H1 (cell line): ENCODE results near the gene TLE2. TPM values are rescaled to one million over a fixed set of nuclear protein-coding genes. Genes with fewer than 3 reads are reported as not detected.

Experiments used
- CTCF ChIA-PET: fragments of 300-600 bp; sonication (Branson Sonifier 250); formaldehyde crosslinking; loops from one replicate; lab custom pipeline; 2021; ENCODE audit not compliant: partially characterized antibody; lab: Charles Lee
- POLR2A ChIA-PET: fragments of 300-600 bp; sonication (Branson Sonifier 250); formaldehyde crosslinking; loops from one replicate; lab custom pipeline; 2021; ENCODE audit warnings: inconsistent platforms; ENCODE audit not compliant: partially characterized antibody; lab: Charles Lee
- DNase-seq, 2 experiments: peaks; one replicate each; pipeline versions ENCODE4 v3.0.0 to v3.0.0-alpha.2; 2010 to 2022; ENCODE audit warnings: low spot score in 2 of 2, low read depth in 1 of 2, mixed read lengths in 1 of 2
- FAIRE-seq: peaks from 2 replicates; lab custom pipeline; 2011; peaks lifted over from hg19 to GRCh38; lab: Jason Lieb, UNC
- H2AFZ ChIP-seq: 2 replicates; pipeline ENCODE4 v1.8.1; 2012; ENCODE audit warnings: low read length, inconsistent platforms
- H2AK5ac ChIP-seq: 2 replicates; pipeline ENCODE4 v1.6.1; 2013; ENCODE audit warnings: low read depth, low read length
- H2BK120ac ChIP-seq: replicated peaks from 2 replicates; pipeline ENCODE3; 2013; ENCODE audit warnings: low read depth, low read length, inconsistent platforms
- H2BK12ac ChIP-seq: 2 replicates; pipeline ENCODE4 v1.6.1; 2013; ENCODE audit warnings: low read depth, low read length
- H2BK15ac ChIP-seq: 2 replicates; pipeline ENCODE4 v1.6.1; 2013; ENCODE audit warnings: low read length
- H2BK20ac ChIP-seq: 2 replicates; pipeline ENCODE4 v1.6.1; 2013; ENCODE audit warnings: low read length
- H2BK5ac ChIP-seq: 2 replicates; pipeline ENCODE4 v1.6.1; 2013; ENCODE audit warnings: low read depth, low read length
- H3K14ac ChIP-seq: 2 replicates; pipeline ENCODE4 v1.6.1; 2013; ENCODE audit warnings: inconsistent platforms; ENCODE audit not compliant: insufficient read length
- H3K18ac ChIP-seq: 2 replicates; pipeline ENCODE4 v1.6.1; 2013; ENCODE audit warnings: low read length; ENCODE audit errors: extremely low read depth
- H3K23ac ChIP-seq: 2 replicates; pipeline ENCODE4 v1.6.1; 2013; ENCODE audit warnings: inconsistent platforms; ENCODE audit not compliant: insufficient read length
- H3K23me2 ChIP-seq: 2 replicates; pipeline ENCODE4 v1.6.1; 2013; ENCODE audit warnings: low read depth, low read length
- H3K27ac ChIP-seq: 2 replicates; pipeline ENCODE4 v1.6.1; 2011; ENCODE audit warnings: low read depth, low read length, inconsistent platforms
- H3K27me3 ChIP-seq, 4 experiments: replicated peaks in 1 of 4; 1 replicate in 1 of 4; 2 replicates in 3 of 4; pipeline versions ENCODE4 v1.6.1 to v1.8.1; 2011 to 2013; ENCODE audit warnings: low read length in 3 of 4, mild to moderate bottlenecking in 3 of 4, inconsistent platforms in 2 of 4, mixed read lengths in 2 of 4, moderate library complexity in 1 of 4; ENCODE audit not compliant: control insufficient read depth in 3 of 4, insufficient read depth in 3 of 4; ENCODE audit errors: extremely low read depth in 1 of 4
- H3K36me3 ChIP-seq, 4 experiments: 2 replicates each; pipeline versions ENCODE4 v1.6.1 to v1.8.1; 2011 to 2013; ENCODE audit warnings: mild to moderate bottlenecking in 4 of 4, low read length in 3 of 4, moderate library complexity in 2 of 4, control low read depth in 1 of 4, inconsistent platforms in 1 of 4; ENCODE audit not compliant: insufficient read depth in 4 of 4, control insufficient read depth in 2 of 4
- H3K4ac ChIP-seq: replicated peaks from 2 replicates; pipeline ENCODE3; 2013; ENCODE audit warnings: low read length, low read depth, mixed read lengths, inconsistent platforms; ENCODE audit not compliant: insufficient read length
- H3K4me1 ChIP-seq, 4 experiments: replicated peaks in 1 of 4; 1 replicate in 1 of 4; 2 replicates in 3 of 4; pipeline versions ENCODE4 v1.6.1 to v1.8.1; 2011 to 2013; ENCODE audit warnings: low read length in 3 of 4, inconsistent platforms in 2 of 4, mixed read lengths in 1 of 4; ENCODE audit not compliant: insufficient read depth in 4 of 4, control insufficient read depth in 3 of 4
- H3K4me2 ChIP-seq, 2 experiments: 2 replicates each; pipeline versions ENCODE4 v1.6.1 to v1.8.1; 2011 to 2013; ENCODE audit warnings: low read depth in 2 of 2, low read length in 2 of 2, control low read depth in 1 of 2, inconsistent platforms in 1 of 2, mild to moderate bottlenecking in 1 of 2; ENCODE audit not compliant: insufficient read depth in 1 of 2
- H3K4me3 ChIP-seq, 4 experiments: fragments of 200-600, 300-600 bp in 1 of 4; sonication (generic), shearing (Covaris generic), sonication (Bioruptor Twin) in 1 of 4; 2 replicates each; pipeline versions ENCODE4 v1.5.1 to v1.8.1; 2011 to 2016; ENCODE audit warnings: low read length in 4 of 4, low read depth in 3 of 4, control low read depth in 2 of 4, inconsistent platforms in 2 of 4, mild to moderate bottlenecking in 2 of 4, mixed read lengths in 1 of 4, moderate library complexity in 1 of 4; ENCODE audit not compliant: insufficient read depth in 2 of 4; ENCODE audit errors: extremely low read depth in 1 of 4
- H3K56ac ChIP-seq: replicated peaks from 2 replicates; pipeline ENCODE3; 2013; ENCODE audit warnings: low read depth, mild to moderate bottlenecking, mixed read lengths, low read length, inconsistent platforms; ENCODE audit not compliant: insufficient read length
- H3K79me1 ChIP-seq: 2 replicates; pipeline ENCODE4 v1.6.1; 2013; ENCODE audit warnings: low read depth, low read length, control low read depth
- H3K79me2 ChIP-seq, 2 experiments: 2 replicates each; pipeline versions ENCODE4 v1.6.1 to v1.8.1; 2012 to 2013; ENCODE audit warnings: low read length in 2 of 2, mild to moderate bottlenecking in 2 of 2, inconsistent platforms in 1 of 2; ENCODE audit not compliant: insufficient read depth in 2 of 2, control insufficient read depth in 1 of 2
- H3K9ac ChIP-seq, 4 experiments: replicated peaks in 1 of 4; 1 replicate in 1 of 4; 2 replicates in 3 of 4; pipeline versions ENCODE4 v1.6.1 to v1.8.1; 2011 to 2013; ENCODE audit warnings: low read depth in 3 of 4, low read length in 3 of 4, control low read depth in 2 of 4, mild to moderate bottlenecking in 2 of 4, moderate library complexity in 2 of 4, inconsistent platforms in 1 of 4; ENCODE audit errors: extremely low read depth in 1 of 4
- H3K9me3 ChIP-seq, 2 experiments: 2 replicates each; pipeline versions ENCODE4 v1.6.1 to v1.8.1; 2012 to 2013; ENCODE audit warnings: mild to moderate bottlenecking in 2 of 2, moderate library complexity in 2 of 2, control low read depth in 1 of 2, inconsistent platforms in 1 of 2, low read depth in 1 of 2, low read length in 1 of 2, mixed read lengths in 1 of 2; ENCODE audit not compliant: insufficient read depth in 2 of 2
- H4K20me1 ChIP-seq, 2 experiments: replicated peaks in 1 of 2; 2 replicates each; pipeline versions ENCODE3 to v1.8.1; 2011 to 2013; ENCODE audit warnings: inconsistent platforms in 2 of 2, low read length in 2 of 2, mild to moderate bottlenecking in 1 of 2; ENCODE audit not compliant: insufficient read depth in 2 of 2, control insufficient read depth in 1 of 2
- H4K5ac ChIP-seq: 2 replicates; pipeline ENCODE4 v1.6.1; 2013; ENCODE audit warnings: low read length, low read depth, mixed read lengths, inconsistent platforms; ENCODE audit not compliant: insufficient read length
- H4K8ac ChIP-seq: 2 replicates; pipeline ENCODE4 v1.8.0; 2013; ENCODE audit warnings: mild to moderate bottlenecking, moderate library complexity, low read length, inconsistent platforms; ENCODE audit not compliant: insufficient read depth; ENCODE audit errors: extremely low read depth
- H4K91ac ChIP-seq: replicated peaks from 2 replicates; pipeline ENCODE3; 2013; ENCODE audit warnings: low read length, mixed read lengths, inconsistent platforms; ENCODE audit not compliant: insufficient read length
- BACH1 ChIP-seq: IDR thresholded peaks from 2 replicates; pipeline ENCODE4 v1.6.1; 2012; ENCODE audit warnings: low read length, improper control_type of control experiment
- BCL11A ChIP-seq, 2 experiments: IDR thresholded peaks; one replicate each; pipeline ENCODE4 v1.6.1; 2011; ENCODE audit warnings: low read depth in 2 of 2, low read length in 2 of 2, mild to moderate bottlenecking in 2 of 2
- CHD2 ChIP-seq: IDR thresholded peaks from 2 replicates; pipeline ENCODE4 v1.6.1; 2012; ENCODE audit warnings: low read length, improper control_type of control experiment
- CREB1 ChIP-seq: IDR thresholded peaks from 2 replicates; pipeline ENCODE4 v1.6.1; 2012; ENCODE audit warnings: inconsistent platforms
- E2F6 ChIP-seq: IDR thresholded peaks from 2 replicates; pipeline ENCODE4 v1.6.1; 2012; ENCODE audit warnings: inconsistent platforms
- GTF2F1 ChIP-seq: IDR thresholded peaks from 2 replicates; pipeline ENCODE4 v1.6.1; 2012; ENCODE audit warnings: low read depth, low read length, improper control_type of control experiment, borderline replicate concordance
- POLR2A ChIP-seq, 2 experiments: IDR thresholded peaks; 1 replicate in 1 of 2; 2 replicates in 1 of 2; pipeline ENCODE4 v1.6.1; 2011; ENCODE audit warnings: low read depth in 2 of 2, low read length in 2 of 2, mild to moderate bottlenecking in 2 of 2; ENCODE audit errors: control extremely low read depth in 1 of 2
- POLR2AphosphoS5 ChIP-seq: IDR thresholded peaks from 2 replicates; pipeline ENCODE4 v1.6.1; 2011; ENCODE audit warnings: low read depth, low read length
- POU5F1 ChIP-seq: IDR thresholded peaks from 2 replicates; pipeline ENCODE4 v1.6.1; 2011; ENCODE audit warnings: low read depth, mild to moderate bottlenecking, low read length, moderate library complexity
- SIN3A ChIP-seq, 2 experiments: IDR thresholded peaks in 1 of 2; conservative IDR thresholded peaks in 1 of 2; 2 replicates each; pipeline ENCODE4 v1.6.1; 2011 to 2012; ENCODE audit warnings: low read length in 2 of 2, improper control_type of control experiment in 1 of 2, low read depth in 1 of 2, mild to moderate bottlenecking in 1 of 2
- SRF ChIP-seq: IDR thresholded peaks from 2 replicates; pipeline ENCODE4 v1.6.1; 2011; ENCODE audit warnings: mild to moderate bottlenecking, low read depth, low read length, moderate library complexity
- SUZ12 ChIP-seq: fragments of 200-600 bp; sonication (generic); IDR thresholded peaks from 2 replicates; pipeline ENCODE4 v1.6.1; 2012; ENCODE audit warnings: mild to moderate bottlenecking, inconsistent platforms, low read length, moderate library complexity, mixed read lengths
- TAF1 ChIP-seq: IDR thresholded peaks from 2 replicates; pipeline ENCODE4 v1.6.1; 2011; ENCODE audit warnings: mild to moderate bottlenecking, low read depth, low read length
- TEAD4 ChIP-seq: IDR thresholded peaks from 2 replicates; pipeline ENCODE4 v1.6.1; 2012; ENCODE audit warnings: low read depth, low read length, inconsistent platforms, mixed read lengths
- ZNF274 ChIP-seq: IDR thresholded peaks from 2 replicates; pipeline ENCODE4 v1.7.0; 2012; ENCODE audit warnings: low read length, borderline replicate concordance; ENCODE audit errors: extremely low read depth
- WGBS, 2 experiments: shearing (Covaris generic) in 1 of 2; methylation state at CpG; one replicate each; pipeline versions ENCODE4 v1.1.6 to v1.1.7; 2013 to 2015; ENCODE audit warnings: low lambda C conversion rate in 2 of 2, mixed read lengths in 2 of 2, inconsistent platforms in 1 of 2, low coverage in 1 of 2, missing lambda C conversion rate in 1 of 2; ENCODE audit not compliant: insufficient replicate concordance in 2 of 2, insufficient coverage in 1 of 2, insufficient read length in 1 of 2; ENCODE audit errors: extremely low coverage in 1 of 2, missing lambda C conversion rate in 1 of 2; 5-methylcytosine and 5-hydroxymethylcytosine counted together
- polyA plus RNA-seq, 7 experiments: library from polyadenylated mRNA; depleted of rRNA in 3 of 7; stranded (reverse) in 5 of 7; unstranded in 2 of 7; fragments of >200 nt in 5 of 7; fragments of 200-250 nt in 2 of 7; gene quantifications; 1 replicate in 5 of 7; 2 replicates in 1 of 7; 4 replicates in 1 of 7; pipeline versions ENCODE4 v1.2.1 to v1.2.3, GENCODE V29; 2011 to 2013; ENCODE audit warnings: missing spikeins in 2 of 7, mixed read lengths in 2 of 7
- total RNA-seq: library from RNA; stranded (reverse); fragmentation: NEBNext Ultra II Directional; extraction: Animal tissue kit (Norgen Biotek cat#: 25700); gene quantifications from 2 replicates; pipeline ENCODE4 v1.2.1, GENCODE V29; 2021

TLE2 gene
- total and polyA plus RNA-seq, 2 of the 8 experiments (the other 6 are each of a cell fraction or from before 2014, with no cell fraction given) = 8.0 to 11.5 TPM

GRCh38 chr19:2963122-2963521 is 66.0 kb downstream of the TLE2 start:
- Histone ChIP-seq H2BK12ac (peak overlapping the region; percentile 23; the same call in 1 of the 2 replicates), H3K4me1 (no peaks in the 10 kb centered on the region), H4K5ac (no peak overlapping the region), H2BK15ac (0 out of 2 replicates have a peak overlapping the region, but pooled peaks have one; percentile 81), H3K18ac (no peak overlapping the region), H3K79me2 (no peaks in the 10 kb centered on the region), H2AFZ (no peak overlapping the region), H4K91ac (no peak overlapping the region), H3K9ac (no peak overlapping the region), H2BK5ac (no peak overlapping the region), H3K4me3 (no peak overlapping the region), H4K8ac (no peak overlapping the region), H3K9me3 (no peaks in the 10 kb centered on the region), H2BK20ac (no peak overlapping the region), H3K79me1 (no peaks in the 10 kb centered on the region), H3K56ac (no peak overlapping the region), H3K27me3 (no peaks in the 10 kb centered on the region), H4K20me1 (no peaks in the 10 kb centered on the region), H3K23ac (no peak overlapping the region), H3K4me2 (no peak overlapping the region), H3K4ac (no peak overlapping the region), H3K23me2 (no peaks in the 10 kb centered on the region), H3K14ac (no peak overlapping the region), H2AK5ac (no peak overlapping the region), H3K27ac (no peak overlapping the region), H3K36me3 (no peaks in the 10 kb centered on the region), H2BK120ac (no peak overlapping the region)
- WGBS, 2 experiments = 87% methylated on average over 5 of the region's 5 CpGs; no CpG with 5 or more reads in 1 of the 2 experiments
- ChIA-PET POLR2A (interaction anchor here (1.4 kb wide), 1 partner anchor 112 kb away, joined by 3 read pairs; no protein-coding TSS in a partner anchor), CTCF (interaction anchor here (0.7 to 18.9 kb wide), 25 partner anchors 8 to 198 kb away, joined by 3 to 260 read pairs (median 6); partner anchors contain the start of gene TLE2)
- no peak for DNase-seq
- no peak for FAIRE-seq
- TF ChIP-seq GTF2F1 (no peak), BCL11A (IDR thresholded peaks at IDR 0.05; ENCODE audit: low read depth in 2 of 2, low read length in 2 of 2) (no peak), TAF1 (no peak), POU5F1 (no peak), SUZ12 (no peak), SIN3A (conservative IDR thresholded peaks at IDR 0.05 in 1 of 2, IDR thresholded peaks at IDR 0.05 in 1 of 2; ENCODE audit: low read depth in 1 of 2, low read length in 2 of 2) (no peak), E2F6 (no peak), POLR2A (IDR thresholded peaks at IDR 0.05; ENCODE audit: control extremely low read depth in 1 of 2, low read depth in 2 of 2, low read length in 2 of 2) (no peak), SRF (no peak), CREB1 (no peak), POLR2AphosphoS5 (no peak), TEAD4 (no peak), CHD2 (no peak), BACH1 (no peak), ZNF274 (no peak)
